K562 (cell line): ENCODE measurements around the gene OTUB2. TPM values are rescaled to one million over a fixed set of nuclear protein-coding genes. Genes with fewer than 3 reads are reported as not detected.
A peak's percentile ranks its signal among the peaks of the same experiment; 100 is the strongest.

Experiments
- CBX3 ChIP-seq, 2 experiments: IDR thresholded peaks; 1 replicate in 1 of 2; 2 replicates in 1 of 2; pipeline ENCODE4 v1.6.1; 2012; ENCODE audit warnings: inconsistent platforms in 2 of 2, low read length in 2 of 2, borderline replicate concordance in 1 of 2, control low read depth in 1 of 2
- ESRRA ChIP-seq: fragments of 450-650 bp; IDR thresholded peaks from 2 replicates; pipeline ENCODE4 v1.6.1; 2014; ENCODE audit warnings: low read depth, mild to moderate bottlenecking, moderate library complexity, borderline replicate concordance
- GABPA ChIP-seq: fragments of 200-800 bp; sonication (Bioruptor generic); conservative IDR thresholded peaks from 2 replicates; pipeline ENCODE4 v1.6.1; 2016; ENCODE audit warnings: low read depth, missing genetic modification characterization, missing compliant biosample characterization
- HDAC1 ChIP-seq, 2 experiments: fragments of 450-650 bp; IDR thresholded peaks; 2 replicates each; pipeline ENCODE4 v1.6.1; 2016 to 2017; ENCODE audit warnings: inconsistent platforms in 1 of 2, mild to moderate bottlenecking in 1 of 2, moderate library complexity in 1 of 2
- KDM1A ChIP-seq, 2 experiments: fragments of 450-650 bp; IDR thresholded peaks; 2 replicates each; pipeline ENCODE4 v1.6.1; 2016; ENCODE audit warnings: mild to moderate bottlenecking in 2 of 2
- KLF13 ChIP-seq: fragments of 450-650 bp; IDR thresholded peaks from 2 replicates; pipeline ENCODE4 v1.6.1; 2016; ENCODE audit warnings: missing genetic modification characterization, low read depth, mild to moderate bottlenecking, missing compliant biosample characterization, moderate library complexity, borderline replicate concordance
- MBD2 ChIP-seq: sonication (generic); IDR thresholded peaks from 2 replicates; pipeline ENCODE4 v1.6.1; 2016; ENCODE audit warnings: low read depth, borderline replicate concordance
- NUFIP1 ChIP-seq: fragments of 450-650 bp; IDR thresholded peaks from 2 replicates; pipeline ENCODE4 v1.6.1; 2018; ENCODE audit not compliant: partially characterized antibody
- PHTF2 ChIP-seq: fragments of 250-450 bp; sonication (Bioruptor Pico); IDR thresholded peaks from 2 replicates; pipeline ENCODE4 v1.5.0; 2021; ENCODE audit warnings: mild to moderate bottlenecking
- POLR2AphosphoS5 ChIP-seq: IDR thresholded peaks from 2 replicates; pipeline ENCODE4 v1.6.1; 2011; ENCODE audit warnings: mild to moderate bottlenecking, low read depth, low read length, moderate library complexity; ENCODE audit not compliant: control insufficient read depth, insufficient read depth
- RBM14 ChIP-seq: fragments of 200-400 bp; formaldehyde crosslinking; IDR thresholded peaks from 2 replicates; pipeline ENCODE4 v1.6.1; 2018; ENCODE audit warnings: low read depth, mild to moderate bottlenecking, low read length, moderate library complexity, borderline replicate concordance; ENCODE audit not compliant: insufficient read depth
- SMARCA5 ChIP-seq: fragments of 450-650 bp; IDR thresholded peaks from 2 replicates; pipeline ENCODE4 v1.6.1; 2016
- SPI1 ChIP-seq: IDR thresholded peaks from 2 replicates; pipeline ENCODE4 v1.6.1; 2011; ENCODE audit warnings: low read depth, low read length, control low read depth, borderline replicate concordance
- SUPT5H ChIP-seq: fragments of 450-650 bp; IDR thresholded peaks from 2 replicates; pipeline ENCODE4 v1.6.1; 2016
- ZNF23 ChIP-seq: fragments of 250-450 bp; sonication (Bioruptor Pico); IDR thresholded peaks from 2 replicates; pipeline ENCODE4 v1.4.0; 2020; ENCODE audit warnings: mild to moderate bottlenecking
- polyA plus RNA-seq, 8 experiments: library from polyadenylated mRNA; depleted of rRNA in 4 of 8; stranded (reverse) in 5 of 8; unstranded in 3 of 8; fragments of >200 nt; fragmentation: Nextera tagmentation in 2 of 8; fragmentation: Illumina TruSeq in 1 of 8; extraction: Ambion mirVana in 2 of 8; extraction: Trizol in 1 of 8; gene quantifications; 2 replicates each; pipeline versions ENCODE4 v1.2.1 to v1.2.3, GENCODE V29; 2011 to 2014; ENCODE audit warnings: inconsistent platforms in 1 of 8, missing spikeins in 1 of 8
- total RNA-seq, 7 experiments: library from RNA; depleted of rRNA in 6 of 7; stranded (reverse); fragments of >200 nt in 6 of 7; fragmentation: Illumina TruSeq in 2 of 7; extraction: Trizol in 2 of 7; gene quantifications; 2 replicates each; pipeline versions ENCODE4 v1.2.1 to v1.2.3, GENCODE V29; 2011 to 2021; ENCODE audit warnings: low replicate concordance in 1 of 7
- TF ChIP-seq, protein P1 (sequence below): sonication (generic); formaldehyde crosslinking; IDR thresholded peaks from 2 replicates; pipeline ENCODE4 v1.8.1; 2023; ENCODE audit warnings: mild to moderate bottlenecking, missing genetic modification reagents
- TF ChIP-seq, protein P2 (sequence below), 2 experiments: IDR thresholded peaks in 1 of 2; conservative IDR thresholded peaks in 1 of 2; 2 replicates each; pipeline ENCODE4 v1.6.1; 2016; ENCODE audit warnings: low read depth in 2 of 2, mild to moderate bottlenecking in 1 of 2, missing compliant biosample characterization in 1 of 2, missing genetic modification characterization in 1 of 2, moderate library complexity in 1 of 2
- TF ChIP-seq, protein P3 (sequence below): fragments of 450-650 bp; IDR thresholded peaks from 2 replicates; pipeline ENCODE4 v1.6.1; 2016
- TF ChIP-seq, protein P4 (sequence below): sonication (generic); formaldehyde crosslinking; IDR thresholded peaks from 2 replicates; pipeline ENCODE4 v1.8.0; 2022; ENCODE audit warnings: mild to moderate bottlenecking, low read depth, missing genetic modification reagents

OTUB2 gene
- total and polyA plus RNA-seq, 9 of the 15 experiments (the other 6 are each of a cell fraction or from before 2014, with no cell fraction given): 0.01 to 0.31 (median 0.11) TPM

DNA sequence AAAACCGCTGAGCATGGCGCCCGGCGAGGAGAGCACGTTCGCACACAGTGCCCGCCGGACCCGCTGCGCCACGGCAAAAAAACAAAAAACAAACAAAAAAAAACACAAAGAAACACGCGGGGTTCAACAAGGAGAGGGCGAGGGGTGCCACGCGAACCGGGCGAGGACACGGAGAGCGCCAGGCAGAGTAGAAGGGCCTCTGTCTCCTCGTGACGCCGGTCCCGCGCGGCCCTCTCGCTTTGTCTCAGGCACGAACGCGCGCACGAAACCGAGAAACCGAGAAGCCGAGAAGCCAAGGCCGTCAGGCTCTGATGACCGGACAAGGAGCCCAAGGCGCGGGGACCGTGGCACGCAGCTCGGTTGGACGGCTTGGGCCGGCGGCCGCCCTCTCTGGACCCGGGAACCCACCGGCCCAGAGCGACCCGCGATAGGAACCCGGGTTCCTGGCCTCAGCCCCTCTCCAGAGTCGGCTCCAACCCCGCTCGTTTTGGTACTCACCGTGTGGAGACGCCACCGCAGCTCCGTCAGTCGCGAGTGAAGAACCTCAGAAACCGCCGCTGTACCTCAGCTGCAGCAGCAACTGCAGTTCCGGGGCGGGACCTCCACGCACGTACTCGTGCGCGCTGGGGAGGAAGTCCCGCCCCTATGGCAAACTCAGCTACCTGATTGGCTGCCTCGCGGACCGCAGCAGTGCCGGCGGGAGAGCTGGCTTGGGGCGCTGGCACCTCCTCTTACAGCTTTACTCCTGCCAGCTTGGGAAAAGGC is 54.7 kb downstream of the OTUB2 start, which contains the start of the genes DDX24 and IFI27L1 (continued):
- TF ChIP-seq, protein P1, sequence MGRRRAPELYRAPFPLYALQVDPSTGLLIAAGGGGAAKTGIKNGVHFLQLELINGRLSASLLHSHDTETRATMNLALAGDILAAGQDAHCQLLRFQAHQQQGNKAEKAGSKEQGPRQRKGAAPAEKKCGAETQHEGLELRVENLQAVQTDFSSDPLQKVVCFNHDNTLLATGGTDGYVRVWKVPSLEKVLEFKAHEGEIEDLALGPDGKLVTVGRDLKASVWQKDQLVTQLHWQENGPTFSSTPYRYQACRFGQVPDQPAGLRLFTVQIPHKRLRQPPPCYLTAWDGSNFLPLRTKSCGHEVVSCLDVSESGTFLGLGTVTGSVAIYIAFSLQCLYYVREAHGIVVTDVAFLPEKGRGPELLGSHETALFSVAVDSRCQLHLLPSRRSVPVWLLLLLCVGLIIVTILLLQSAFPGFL: no peak
- TF ChIP-seq SUPT5H (peak; percentile 82), ESRRA (peak; percentile 19; the same call in 1 of the 2 replicates), CBX3 (IDR thresholded peaks at IDR 0.05; ENCODE audit: borderline replicate concordance in 1 of 2, low read length in 2 of 2) (0 out of 3 replicates have a peak, but pooled peaks of 1 of the 2 experiments have one; percentile 23), ZNF23 (CRISPR knock-in tag) (no peak), SPI1 (peak; percentile 84), SMARCA5 (no peak), HDAC1 (IDR thresholded peaks at IDR 0.05) (peak in 1 of 2 experiments; percentile 20; a peak in 2 of 4 replicates), KDM1A (IDR thresholded peaks at IDR 0.05) (no peak), MBD2 (0 out of 2 replicates have a peak, but pooled peaks have one; percentile 50), POLR2AphosphoS5 (peak; percentile 73; the same call in 1 of the 2 replicates), RBM14 (0 out of 2 replicates have a peak, but pooled peaks have one; percentile 51), KLF13 (no peak), NUFIP1 (no peak), GABPA (peak; percentile 91), PHTF2 (no peak)
- TF ChIP-seq, protein P2, sequence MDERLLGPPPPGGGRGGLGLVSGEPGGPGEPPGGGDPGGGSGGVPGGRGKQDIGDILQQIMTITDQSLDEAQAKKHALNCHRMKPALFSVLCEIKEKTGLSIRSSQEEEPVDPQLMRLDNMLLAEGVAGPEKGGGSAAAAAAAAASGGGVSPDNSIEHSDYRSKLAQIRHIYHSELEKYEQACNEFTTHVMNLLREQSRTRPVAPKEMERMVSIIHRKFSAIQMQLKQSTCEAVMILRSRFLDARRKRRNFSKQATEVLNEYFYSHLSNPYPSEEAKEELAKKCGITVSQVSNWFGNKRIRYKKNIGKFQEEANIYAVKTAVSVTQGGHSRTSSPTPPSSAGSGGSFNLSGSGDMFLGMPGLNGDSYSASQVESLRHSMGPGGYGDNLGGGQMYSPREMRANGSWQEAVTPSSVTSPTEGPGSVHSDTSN (CRISPR knock-in tag; IDR thresholded peaks at IDR 0.05; ENCODE audit: low read depth): no peak
- TF ChIP-seq, protein P2 (tag; conservative IDR thresholded peaks at IDR 0.05; ENCODE audit: low read depth): no peak
- TF ChIP-seq, protein P3, sequence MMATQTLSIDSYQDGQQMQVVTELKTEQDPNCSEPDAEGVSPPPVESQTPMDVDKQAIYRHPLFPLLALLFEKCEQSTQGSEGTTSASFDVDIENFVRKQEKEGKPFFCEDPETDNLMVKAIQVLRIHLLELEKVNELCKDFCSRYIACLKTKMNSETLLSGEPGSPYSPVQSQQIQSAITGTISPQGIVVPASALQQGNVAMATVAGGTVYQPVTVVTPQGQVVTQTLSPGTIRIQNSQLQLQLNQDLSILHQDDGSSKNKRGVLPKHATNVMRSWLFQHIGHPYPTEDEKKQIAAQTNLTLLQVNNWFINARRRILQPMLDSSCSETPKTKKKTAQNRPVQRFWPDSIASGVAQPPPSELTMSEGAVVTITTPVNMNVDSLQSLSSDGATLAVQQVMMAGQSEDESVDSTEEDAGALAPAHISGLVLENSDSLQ: 0 out of 2 replicates have a peak, but pooled peaks have one; percentile 24
- TF ChIP-seq, protein P4, sequence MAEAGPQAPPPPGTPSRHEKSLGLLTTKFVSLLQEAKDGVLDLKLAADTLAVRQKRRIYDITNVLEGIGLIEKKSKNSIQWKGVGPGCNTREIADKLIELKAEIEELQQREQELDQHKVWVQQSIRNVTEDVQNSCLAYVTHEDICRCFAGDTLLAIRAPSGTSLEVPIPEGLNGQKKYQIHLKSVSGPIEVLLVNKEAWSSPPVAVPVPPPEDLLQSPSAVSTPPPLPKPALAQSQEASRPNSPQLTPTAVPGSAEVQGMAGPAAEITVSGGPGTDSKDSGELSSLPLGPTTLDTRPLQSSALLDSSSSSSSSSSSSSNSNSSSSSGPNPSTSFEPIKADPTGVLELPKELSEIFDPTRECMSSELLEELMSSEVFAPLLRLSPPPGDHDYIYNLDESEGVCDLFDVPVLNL (CRISPR knock-in tag): peak; percentile 65; the same call in 1 of the 2 replicates
